SK-N-MC (cell line): ENCODE results near the gene KRT38.

Source experiments
- EZH2 ChIP-seq: fragments of 200-600 bp; sonication (generic); IDR thresholded peaks from one replicate; pipeline ENCODE4 v1.6.1; 2017; ENCODE audit warnings: antibody characterized with exemption
- POLR2AphosphoS5 ChIP-seq: IDR thresholded peaks from 2 replicates; pipeline ENCODE4 v1.6.1; 2012; ENCODE audit warnings: mild to moderate bottlenecking, low read depth, low read length, borderline replicate concordance

- TF ChIP-seq EZH2, result no peak
- no peak for TF ChIP-seq POLR2AphosphoS5
Observed at GRCh38 chr17:41391535-41391934, 49.2 kb downstream of the KRT38 start.
